GM19395 (cell line): ENCODE data around the gene SPEM1.

Experiments used
- ATAC-seq: cut with Tn5 transposase; IDR thresholded peaks from one replicate; pipeline ENCODE4 v1.9.1; 2021; ENCODE audit warnings: mild to moderate bottlenecking, moderate library complexity; ENCODE audit not compliant: unreplicated experiment

Gene SPEM1

GRCh38 chr17:7439462-7440112, 19.5 kb downstream of the SPEM1 start, which contains the start of gene FGF11:
TSS of gene FGF11 (plus strand) at chr17:7439512. CDS start at chr17:7439621, 109 bp downstream.
- no peak for ATAC-seq

GRCh38 chr17:7440113-7440833, 20.1 kb downstream of the SPEM1 start:
- ATAC-seq: no peak

GRCh38 chr17:7440834-7441195, 20.7 kb downstream of the SPEM1 start:
- no peak for ATAC-seq

GRCh38 chr17:7441266-7441665, 21.1 kb downstream of the SPEM1 start:
- no peak for ATAC-seq

GRCh38 chr17:7442142-7442541, 22.0 kb downstream of the SPEM1 start:
- no peak for ATAC-seq

- ATAC-seq: no peak
Observed at GRCh38 chr17:7443499-7444485, 23.7 kb downstream of the SPEM1 start.

GRCh38 chr17:7444682-7445618, 24.8 kb downstream of the SPEM1 start, which contains the start of gene CHRNB1:
TSS of gene CHRNB1 (plus strand) at chr17:7445061. CDS start at chr17:7445128, 67 bp downstream.
- no peak for ATAC-seq

GRCh38 chr17:7445619-7445968, 25.5 kb downstream of the SPEM1 start:
- ATAC-seq: no peak

GRCh38 chr17:7448461-7448860, 28.3 kb downstream of the SPEM1 start:
- no peak for ATAC-seq

GRCh38 chr17:7459961-7460545, 39.9 kb downstream of the SPEM1 start:
- ATAC-seq: no peak

- ATAC-seq: no peak
Observed at GRCh38 chr17:7460850-7461660, 40.9 kb downstream of the SPEM1 start.

- no peak for ATAC-seq
Observed at GRCh38 chr17:7462474-7463371, 42.6 kb downstream of the SPEM1 start.

- no peak for ATAC-seq
Observed at GRCh38 chr17:7463372-7463846, 43.3 kb downstream of the SPEM1 start.

- ATAC-seq: no peak
Observed at GRCh38 chr17:7464081-7464480, 44.0 kb downstream of the SPEM1 start.

GRCh38 chr17:7465597-7466275, 45.6 kb downstream of the SPEM1 start:
- no peak for ATAC-seq

- no peak for ATAC-seq
Observed at GRCh38 chr17:7466318-7466638, 46.2 kb downstream of the SPEM1 start.

- no peak for ATAC-seq
Observed at GRCh38 chr17:7466639-7467341, 46.7 kb downstream of the SPEM1 start.
